MG63 (cell line): ENCODE data around the gene USP17L5. TPM values are rescaled to one million over a fixed set of nuclear protein-coding genes. Genes with fewer than 3 reads are reported as not detected.

Experiments used
- total RNA-seq: library from RNA; depleted of rRNA; stranded (reverse); fragments of >200 nt; shearing (Covaris generic); gene quantifications from 2 replicates; pipeline ENCODE4 v1.2.3, GENCODE V29; 2014; ENCODE audit warnings: low replicate concordance; rRNA removed

The USP17L5 gene
- total RNA-seq, 1 experiment from 2014 or later = not detected

Other genes with a start within 250 kb of the USP17L5 start
- gene FAM90A26, start 169.0 kb upstream of the USP17L5 start, total RNA-seq = not detected in 2 replicates
- gene USP17L10, start 128.7 kb upstream of the USP17L5 start, total RNA-seq = not detected in 2 replicates
- gene USP17L11, start 124.0 kb upstream of the USP17L5 start, total RNA-seq = not detected in 2 replicates
- not detected in 2 replicates for gene USP17L12, start 119.3 kb upstream of the USP17L5 start, total RNA-seq
- gene USP17L13, start 114.5 kb upstream of the USP17L5 start, total RNA-seq = not detected in 2 replicates
- not detected in 2 replicates for gene USP17L15, start 105.0 kb upstream of the USP17L5 start, total RNA-seq
- not detected in 2 replicates for gene USP17L17, start 95.5 kb upstream of the USP17L5 start, total RNA-seq
- not detected in 2 replicates for gene USP17L18, start 90.8 kb upstream of the USP17L5 start, total RNA-seq
- gene USP17L19, start 86.0 kb upstream of the USP17L5 start, total RNA-seq = not detected in 2 replicates
- gene USP17L20, start 81.3 kb upstream of the USP17L5 start, total RNA-seq = not detected in 2 replicates
- not detected in 2 replicates for gene USP17L21, start 76.5 kb upstream of the USP17L5 start, total RNA-seq
- gene USP17L22, start 71.8 kb upstream of the USP17L5 start, total RNA-seq = not detected in 2 replicates
- gene USP17L24, start 14.2 kb upstream of the USP17L5 start, total RNA-seq = not detected in 2 replicates
- gene USP17L25, start 9.5 kb upstream of the USP17L5 start, total RNA-seq = not detected in 2 replicates
- not detected in 2 replicates for gene USP17L26, start 4.7 kb upstream of the USP17L5 start, total RNA-seq
- gene USP17L27, start 4.7 kb downstream of the USP17L5 start, total RNA-seq = not detected in 2 replicates
- not detected in 2 replicates for gene USP17L28, start 9.5 kb downstream of the USP17L5 start, total RNA-seq
- not detected in 2 replicates for gene USP17L29, start 14.2 kb downstream of the USP17L5 start, total RNA-seq
- gene USP17L30, start 23.7 kb downstream of the USP17L5 start, total RNA-seq = not detected in 2 replicates
- gene DEFB131A, start 105.0 kb downstream of the USP17L5 start, total RNA-seq = not detected in 2 replicates